ENCODE results near the gene TMEM213.

GRCh38 chr7:138749960-138750359, 47.8 kb upstream of the TMEM213 start:
- TF ChIP-seq CTCF (IDR thresholded peaks at IDR 0.05) (no peak), IRF1 (CRISPR knock-in tag; IDR thresholded peaks at IDR 0.05) (no peak), ZNF138 (CRISPR knock-in tag; conservative IDR thresholded peaks at IDR 0.05) (no peak), FOXJ3 (CRISPR knock-in tag; IDR thresholded peaks at IDR 0.05; ENCODE audit: borderline replicate concordance) (no peak), SP1 (CRISPR knock-in tag; conservative IDR thresholded peaks at IDR 0.05) (no peak), ESRRA (CRISPR knock-in tag; IDR thresholded peaks at IDR 0.05; ENCODE audit: borderline replicate concordance) (no peak), NR3C1 (CRISPR knock-in tag; conservative IDR thresholded peaks at IDR 0.05; ENCODE audit: low read depth) (no peak), ZNF512 (CRISPR knock-in tag; IDR thresholded peaks at IDR 0.05; ENCODE audit: borderline replicate concordance) (no peak), GTF2I (CRISPR knock-in tag; conservative IDR thresholded peaks at IDR 0.05) (no peak)

Data from WTC11 (cell line).